Hematopoietic multipotent progenitor cell (in vitro differentiated cells): ENCODE data around the gene ZC3H12D. TPM values are rescaled to one million over a fixed set of nuclear protein-coding genes. Genes with fewer than 3 reads are reported as not detected.
A peak's percentile ranks its signal among the peaks of the same experiment; 100 is the strongest.
"Not testable (repeated sequence)": the region's sequence is repeated elsewhere in the genome, so short reads cannot be mapped to it uniquely, and the experiment has no call there.

Source experiments
- DNase-seq, 3 donors: peaks; one replicate each; pipeline ENCODE4 v3.0.0-alpha.2; 2011 to 2015; ENCODE audit warnings: low read depth in 2 of 3, low spot score in 2 of 3
- total RNA-seq: library from RNA; depleted of rRNA; stranded (reverse); fragments of >200 nt; gene quantifications from one replicate; pipeline ENCODE4 v1.2.3, GENCODE V29; 2012

Gene ZC3H12D
- total RNA-seq, 1 donor = 3.8 TPM

DNA sequence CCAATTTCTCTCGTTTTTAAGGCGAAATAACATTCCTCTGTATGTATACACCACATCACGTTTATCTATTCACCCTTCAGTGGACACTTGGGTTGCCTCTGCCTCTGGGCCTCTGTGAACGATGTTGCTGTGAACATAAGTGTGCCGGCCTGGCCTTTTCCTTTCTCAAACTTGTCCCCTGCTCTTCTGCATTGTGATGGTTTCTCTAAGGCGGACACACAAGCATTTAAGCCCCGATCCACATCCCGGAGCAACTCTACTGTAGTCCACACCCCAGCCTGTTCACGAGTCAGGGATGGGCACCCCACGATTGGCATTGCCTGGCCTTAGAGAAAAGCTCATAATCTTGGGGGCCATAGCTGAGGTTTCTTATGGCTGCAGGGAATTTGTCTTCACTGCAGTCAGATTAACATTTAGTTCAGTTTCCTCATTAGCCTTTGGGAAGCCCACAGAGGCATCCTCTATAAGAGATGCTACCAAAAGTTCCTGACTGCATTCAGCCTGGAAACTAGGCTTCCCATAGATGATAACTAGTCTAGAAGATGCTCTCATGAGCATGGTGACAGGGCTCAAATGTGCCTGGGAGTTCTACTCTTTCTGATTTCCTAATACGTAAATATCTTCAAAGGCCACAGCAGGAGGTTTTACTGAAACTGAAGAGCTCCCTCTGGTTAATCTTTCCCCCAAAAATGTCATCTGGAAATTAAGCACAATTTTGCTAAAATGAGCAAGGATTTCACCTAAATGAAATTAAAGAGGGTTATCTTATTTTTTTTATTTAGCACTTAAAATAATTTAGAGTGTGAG lies 762 bp downstream of the ZC3H12D start:
- no peak for DNase-seq

DNA sequence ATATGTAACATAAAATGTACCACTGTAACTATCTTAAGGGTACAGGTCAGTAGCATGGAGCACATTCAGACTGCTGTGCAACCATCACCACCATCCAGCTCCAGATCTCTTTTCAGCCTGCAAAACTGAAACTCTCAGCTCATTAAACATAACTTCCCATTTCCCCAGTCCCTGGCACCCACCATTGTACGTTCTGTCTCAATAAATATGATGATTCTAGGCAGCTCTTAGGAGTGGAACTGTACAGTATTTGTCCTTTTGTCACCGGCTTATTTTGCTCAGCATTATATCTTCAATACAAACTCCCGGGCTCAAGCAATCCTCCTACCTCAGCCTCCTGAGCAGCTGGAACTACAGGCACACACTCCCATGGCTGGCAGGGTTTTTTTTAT lies 1.5 kb downstream of the ZC3H12D start:
- peak in 1 of 3 donors; percentile 26 for DNase-seq

DNA sequence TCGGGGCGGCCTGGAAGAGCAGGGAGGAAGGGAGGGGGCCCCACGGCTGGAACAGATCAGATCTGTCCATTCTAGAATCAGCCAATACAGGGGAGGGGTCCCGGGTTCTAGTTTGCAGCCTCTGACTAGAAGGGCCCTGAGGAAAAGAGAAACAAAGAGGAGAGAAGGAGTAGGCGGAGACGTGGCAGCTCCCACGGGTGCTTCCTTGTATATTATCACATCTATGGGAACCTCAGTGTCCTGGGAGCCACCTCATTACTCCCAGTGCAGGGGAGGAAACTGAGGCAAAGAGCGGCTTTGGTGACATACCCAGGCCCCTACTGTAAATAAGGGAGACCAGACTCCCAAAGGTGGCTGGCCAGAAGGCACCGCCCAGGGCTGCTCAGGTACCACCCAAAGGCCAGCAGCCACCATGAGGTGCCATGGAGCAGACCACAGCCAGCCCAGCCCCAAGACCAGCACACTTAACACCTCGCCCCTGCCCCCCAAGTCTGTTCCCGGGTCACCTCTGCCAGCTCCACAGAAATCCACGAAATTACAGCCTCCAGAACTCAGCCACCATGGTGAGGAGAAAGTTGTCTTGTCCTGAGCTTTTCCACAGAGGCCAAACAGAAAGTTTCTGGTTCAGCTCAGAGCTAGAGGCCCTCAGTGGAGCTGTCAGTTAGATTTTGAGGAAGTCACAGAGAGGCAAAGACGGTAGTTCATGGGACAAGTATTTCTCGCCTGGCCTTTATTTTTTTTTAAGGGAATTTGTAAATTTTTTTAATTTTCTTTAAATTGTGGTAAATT lies 2.1 kb downstream of the ZC3H12D start:
- peak in 2 of 3 donors; percentile 39 to 54 for DNase-seq

DNA sequence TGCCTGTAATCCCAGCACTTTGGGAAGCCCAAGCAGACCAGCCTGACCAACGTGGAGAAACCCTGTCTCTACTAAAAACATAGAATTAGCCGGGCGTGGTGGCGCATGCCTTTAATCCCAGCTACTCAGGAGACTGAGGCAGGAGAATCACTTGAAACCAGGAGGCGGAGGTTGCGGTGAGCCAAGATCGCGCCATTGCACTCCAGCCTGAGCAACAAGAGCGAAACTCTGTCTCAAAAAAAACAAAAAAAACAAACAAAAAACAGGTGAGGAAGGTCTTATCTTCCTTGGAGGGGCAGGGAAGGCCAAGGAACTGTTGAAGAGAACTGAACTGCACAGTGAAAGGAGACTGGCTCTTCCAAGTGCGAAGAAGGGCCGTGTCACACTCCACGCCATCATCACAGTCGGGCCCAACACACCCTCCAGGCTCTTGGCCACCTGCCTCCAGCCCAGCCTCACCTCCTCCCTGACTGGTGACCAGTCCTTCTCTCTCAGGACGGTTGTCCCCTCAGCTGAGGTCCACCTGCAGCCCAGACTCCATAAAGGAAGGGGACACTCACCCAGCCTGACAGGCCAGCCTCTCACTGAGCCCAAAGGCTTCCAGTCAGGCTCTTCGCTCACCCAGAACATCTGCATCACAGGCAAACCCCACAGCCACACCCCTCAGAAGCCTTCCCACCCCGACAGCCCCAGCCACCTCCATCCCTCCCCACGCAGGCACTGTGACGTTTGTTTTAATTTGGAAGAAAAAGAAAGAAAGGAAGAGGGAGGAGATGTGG lies 4.1 kb downstream of the ZC3H12D start:
- no peak for DNase-seq

DNA sequence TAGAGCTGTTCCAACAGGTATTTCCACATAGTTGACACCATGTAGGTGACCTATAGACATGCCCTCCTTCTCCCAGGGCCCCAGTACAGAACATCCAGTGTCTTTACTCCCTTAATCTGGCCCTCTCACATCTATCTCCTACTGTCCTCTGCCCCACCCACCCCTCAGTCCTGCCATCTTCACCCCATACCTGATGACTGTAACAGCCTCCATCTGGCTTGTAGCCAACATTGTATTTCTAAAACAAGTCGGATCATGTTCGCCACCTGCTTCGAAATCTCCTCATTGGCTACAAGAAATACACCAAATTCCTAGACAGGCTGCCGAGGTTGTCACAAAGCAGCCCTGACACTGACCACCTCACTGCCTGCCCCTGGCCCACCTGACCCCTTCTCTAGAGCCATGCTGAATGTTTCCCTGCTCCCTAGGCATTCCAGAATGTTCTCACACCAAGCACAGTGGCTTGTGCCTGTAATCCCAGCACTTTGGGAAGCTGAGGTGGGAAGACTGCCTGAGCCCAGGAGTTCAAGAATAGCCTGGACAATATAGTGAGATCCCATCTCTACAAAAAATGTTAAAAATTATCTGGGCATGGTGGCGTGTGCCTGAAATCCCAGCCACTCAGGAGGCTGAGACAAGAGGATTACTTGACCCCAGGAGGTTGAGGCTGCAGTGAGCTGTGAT lies 6.0 kb downstream of the ZC3H12D start:
- DNase-seq = no peak

DNA sequence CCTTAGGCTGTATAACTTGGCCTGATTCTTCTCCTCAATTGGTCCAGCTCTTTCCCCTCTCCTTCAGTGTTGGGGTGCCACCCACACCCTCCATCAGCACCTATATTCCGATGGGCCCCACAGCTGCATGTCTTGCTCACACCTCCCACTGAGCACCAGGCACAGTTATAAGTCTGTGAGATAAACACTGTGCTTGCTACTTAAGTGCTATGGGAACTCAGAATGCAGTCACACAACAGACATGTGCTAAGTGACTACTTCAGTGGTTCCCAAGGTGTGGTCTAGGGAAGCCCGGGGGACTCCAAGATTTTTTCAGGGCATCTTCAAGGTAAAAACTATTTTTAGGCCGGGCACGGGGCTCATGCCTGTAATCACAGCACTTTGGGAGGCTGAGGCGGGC lies 7.3 kb downstream of the ZC3H12D start:
- no peak for DNase-seq

DNA sequence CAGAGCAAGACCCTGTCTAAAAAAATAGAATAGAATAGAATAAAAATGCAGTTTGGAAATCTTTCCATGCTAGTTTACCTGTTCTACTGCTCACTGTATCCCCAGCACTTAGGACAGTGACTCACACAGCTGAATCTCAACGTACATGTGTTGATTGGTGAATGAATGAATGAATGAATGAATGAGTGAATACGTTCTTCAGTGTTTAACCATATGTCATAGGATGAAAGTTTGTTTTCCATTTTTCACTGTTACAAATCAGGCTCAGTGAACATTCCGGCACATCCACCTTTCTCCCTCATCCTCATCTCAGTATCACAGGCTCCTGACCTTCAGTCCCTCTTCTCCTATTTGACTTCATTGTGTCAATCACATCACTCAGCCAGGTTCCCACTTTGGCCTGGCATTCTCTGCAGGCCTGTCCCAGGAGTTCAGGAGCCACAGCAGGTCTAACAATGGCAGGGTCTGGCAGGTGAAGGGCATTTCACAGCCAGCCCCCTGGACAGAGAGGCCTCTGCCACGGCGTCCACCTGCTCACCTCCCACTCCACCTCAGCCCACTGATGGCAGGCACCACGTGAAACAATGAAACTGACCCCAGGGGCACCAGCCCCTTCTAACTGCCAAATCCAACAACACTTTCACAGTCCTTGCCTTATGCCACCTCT lies 7.9 kb downstream of the ZC3H12D start:
- DNase-seq = no peak

DNA sequence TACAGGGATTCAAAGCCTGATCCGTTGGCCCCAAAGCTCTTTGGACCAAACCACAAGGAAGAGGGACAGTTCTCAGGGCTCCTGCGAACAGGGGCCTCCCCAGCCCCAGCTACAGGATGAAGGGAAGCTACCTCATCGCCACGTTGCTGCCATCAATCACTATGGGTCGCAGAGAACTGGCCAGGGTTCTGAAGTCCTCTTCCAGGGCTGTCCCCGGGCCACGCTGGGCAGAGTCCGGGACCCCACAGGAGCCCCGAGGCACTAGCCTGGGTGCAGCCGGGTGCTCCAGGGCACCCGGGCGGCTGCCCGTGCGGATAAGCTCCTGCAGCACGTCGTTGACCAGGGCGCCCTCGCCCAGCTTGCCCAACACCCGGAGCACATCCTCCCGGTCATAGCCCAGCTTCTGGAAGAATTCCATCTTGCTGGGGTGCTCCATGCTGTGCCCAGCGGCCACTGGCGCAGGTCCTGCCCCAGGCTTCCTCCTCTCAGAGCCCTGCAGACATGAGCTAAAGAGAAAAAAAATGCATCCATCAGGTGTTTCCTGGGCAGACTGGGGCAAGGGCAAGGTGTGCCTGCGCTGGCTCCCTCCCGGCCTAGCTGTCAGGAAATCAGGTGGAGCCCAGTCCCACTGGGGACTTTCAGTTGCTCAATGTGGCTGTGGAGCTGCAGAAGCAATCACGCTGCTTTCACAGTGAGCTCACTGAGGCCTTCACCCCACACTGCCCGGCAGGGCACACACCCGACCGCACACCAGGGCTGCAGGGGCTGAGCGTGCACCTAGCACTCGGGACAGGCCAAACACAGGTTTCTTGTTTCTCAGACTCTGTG lies 10.5 kb downstream of the ZC3H12D start:
- DNase-seq = no peak

DNA sequence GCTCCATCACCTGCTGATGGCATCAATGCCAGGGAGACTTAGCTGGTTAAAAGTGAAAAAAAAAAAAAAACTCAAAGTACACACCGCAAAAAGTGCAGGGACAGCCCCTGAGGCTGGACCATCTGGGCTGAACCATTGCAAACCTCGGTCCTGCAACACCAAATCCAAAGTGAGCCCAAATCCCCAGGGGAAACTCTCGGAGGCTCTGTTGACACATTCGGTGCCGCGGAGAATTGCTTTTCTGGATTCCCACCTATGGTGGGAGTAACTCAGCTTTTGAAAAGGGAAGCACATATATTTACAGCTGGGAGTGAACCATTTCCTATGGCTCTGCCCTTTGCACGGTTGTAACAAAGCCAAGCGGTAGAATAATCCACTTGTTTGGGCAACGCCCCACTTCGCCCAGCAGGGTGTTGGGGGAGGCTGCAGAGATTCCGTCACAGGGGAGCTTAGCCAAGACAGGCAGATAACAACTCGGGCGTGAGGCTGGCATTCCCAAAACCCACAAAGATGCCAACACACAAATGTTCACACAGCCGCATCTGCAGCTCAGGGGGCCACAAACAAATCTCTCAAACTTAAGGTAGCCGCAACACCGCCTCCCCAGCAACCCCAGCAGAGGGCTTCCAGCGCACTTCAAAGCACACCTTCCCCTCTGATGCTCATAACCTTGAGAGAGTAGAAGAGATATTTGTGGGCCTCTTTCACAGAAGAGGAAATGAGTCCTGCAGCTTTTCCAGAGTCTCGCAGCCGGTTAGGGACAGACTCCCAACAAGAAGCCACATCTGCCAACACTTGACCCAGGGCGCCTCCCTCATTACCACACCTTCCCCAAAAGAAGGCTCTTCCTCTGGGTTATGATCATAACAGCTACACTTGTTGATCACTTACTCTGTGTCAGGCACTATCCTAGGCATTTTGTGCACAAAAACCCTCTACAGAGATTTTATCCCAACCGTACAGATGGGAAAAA lies 11.4 kb downstream of the ZC3H12D start:
- no peak for DNase-seq

DNA sequence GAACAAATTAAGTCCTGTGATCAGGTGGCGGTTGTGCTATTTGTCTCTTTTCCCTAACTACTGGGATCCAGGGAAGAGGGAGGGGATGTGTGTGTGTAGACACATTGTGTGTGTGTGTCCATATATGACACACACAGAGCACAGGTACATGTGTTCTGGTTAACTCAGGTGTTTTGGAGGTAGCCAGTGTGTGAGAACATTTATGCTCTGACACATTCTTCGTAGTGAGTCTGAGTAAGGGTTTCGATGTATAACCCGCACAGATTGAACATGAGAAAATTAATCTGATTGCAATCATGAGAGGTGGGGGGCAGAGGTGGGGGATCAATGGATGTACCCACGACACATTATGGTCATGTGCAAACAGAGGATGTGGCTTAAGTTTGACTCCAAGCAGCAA lies 12.6 kb downstream of the ZC3H12D start:
- DNase-seq = no peak

DNA sequence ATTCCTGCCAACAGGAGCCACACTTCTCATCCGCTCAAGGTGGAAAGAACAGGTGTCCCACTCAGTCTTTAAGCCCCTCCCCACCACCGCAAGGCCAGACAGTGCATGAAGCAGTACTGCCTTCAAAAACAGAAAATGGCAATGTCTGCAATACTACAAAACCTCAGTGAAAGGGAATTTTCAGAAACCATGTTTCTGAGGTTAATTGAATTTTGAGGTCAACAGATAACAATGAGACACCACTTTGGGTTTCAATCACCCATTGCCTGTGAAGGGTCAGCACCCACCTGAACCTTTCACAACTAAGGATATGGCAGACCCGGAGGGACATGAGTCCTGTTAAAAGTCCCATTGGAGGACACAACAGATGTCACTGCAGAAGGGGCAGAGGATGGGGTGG lies 13.0 kb downstream of the ZC3H12D start:
- no peak for DNase-seq

DNA sequence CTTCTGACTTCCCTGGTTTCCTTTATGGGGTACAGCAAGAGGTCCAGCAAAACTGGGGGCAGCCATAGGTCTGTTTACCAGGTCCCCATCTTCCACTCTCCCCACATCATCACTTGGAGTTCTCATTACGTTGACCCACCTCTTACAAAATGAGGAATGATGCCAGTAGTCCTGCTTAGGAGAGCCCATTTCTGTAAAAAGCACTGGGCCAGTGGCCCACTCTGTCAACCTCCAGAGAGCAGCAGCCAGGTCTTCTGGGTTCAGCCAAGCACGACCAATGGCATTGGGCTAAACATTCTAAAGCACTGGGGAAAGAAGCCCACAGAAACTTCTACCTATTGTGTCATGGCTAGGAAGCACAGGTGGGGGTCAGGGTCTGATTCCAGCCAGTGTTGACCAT lies 13.9 kb downstream of the ZC3H12D start:
- DNase-seq = no peak

DNA sequence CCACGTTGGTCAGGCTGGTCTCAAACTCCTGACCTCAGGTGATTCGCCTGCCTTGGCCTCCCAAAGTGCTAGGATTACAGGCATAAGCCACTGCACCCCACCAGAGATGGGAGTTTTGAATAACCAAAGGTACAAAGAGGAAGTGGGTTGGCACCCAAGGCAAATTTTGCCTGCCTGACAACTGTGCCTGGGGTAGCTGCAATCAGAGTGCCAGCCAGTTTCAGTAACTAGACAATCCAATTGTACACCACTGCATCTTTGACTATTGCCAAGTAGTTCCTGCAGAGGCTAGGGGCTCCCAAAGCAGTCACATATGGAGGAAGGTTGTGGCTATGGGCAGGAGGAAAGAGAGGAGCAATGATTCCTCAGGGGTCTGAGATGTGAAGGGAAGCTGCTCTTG lies 16.6 kb downstream of the ZC3H12D start:
- DNase-seq = no peak

DNA sequence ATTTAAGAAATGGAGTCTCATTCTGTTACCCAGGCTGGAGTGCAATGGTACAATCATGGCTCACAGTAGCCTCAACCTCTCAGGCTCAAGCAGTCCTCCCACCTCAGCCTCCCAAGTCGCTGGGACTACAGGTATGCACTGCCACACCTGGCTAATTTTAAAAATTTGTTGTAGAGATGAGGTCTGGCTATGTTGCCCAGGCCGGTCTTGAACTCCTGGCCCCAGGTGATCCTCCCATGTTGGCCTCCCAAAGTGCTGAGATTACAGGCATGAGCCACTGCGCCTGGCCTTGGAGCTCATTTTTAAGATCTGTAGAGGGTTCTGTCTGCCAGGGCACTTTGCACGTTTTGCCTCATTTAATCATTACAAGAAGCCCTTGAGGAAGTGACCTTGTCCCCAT lies 17.5 kb downstream of the ZC3H12D start:
- DNase-seq = no peak

DNA sequence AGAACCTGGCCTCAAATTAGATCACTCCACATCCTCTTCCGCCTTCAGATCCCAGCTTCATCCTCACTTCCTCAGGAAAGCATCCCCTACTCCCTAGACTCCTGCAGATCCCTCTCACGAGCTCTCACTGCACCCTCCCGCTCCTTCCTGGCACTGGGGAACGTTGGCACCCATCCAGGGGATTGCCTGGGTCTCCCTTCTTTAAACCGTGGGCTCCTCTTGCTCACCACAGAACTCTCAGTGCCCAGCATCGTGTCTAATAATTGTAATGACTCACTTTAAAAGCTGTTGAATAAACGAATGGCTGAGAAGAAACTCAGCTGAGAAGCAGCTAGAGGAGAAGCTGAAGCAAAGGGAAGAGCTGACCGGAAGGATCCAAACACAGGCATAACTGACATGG lies 20.4 kb downstream of the ZC3H12D start:
- DNase-seq = no peak

DNA sequence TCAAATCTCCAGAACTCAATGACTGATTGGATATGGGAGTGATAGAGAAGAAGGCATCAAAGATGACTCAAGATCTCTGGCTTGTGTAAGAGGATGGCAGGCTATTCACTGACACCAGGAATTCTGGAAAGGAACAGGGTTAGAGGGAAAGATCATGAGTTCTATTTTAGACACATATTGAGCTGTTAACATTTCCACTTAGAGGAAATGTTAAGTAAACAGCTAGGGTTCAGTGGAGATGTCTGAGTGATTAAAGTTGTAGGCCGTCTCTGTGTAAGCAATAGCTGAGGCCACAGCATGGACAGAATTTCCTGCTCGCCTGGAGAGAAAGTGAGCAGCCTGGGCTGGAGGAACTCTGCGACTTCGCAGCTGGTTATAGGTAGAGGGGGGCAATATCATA lies 21.0 kb downstream of the ZC3H12D start:
- no peak for DNase-seq

DNA sequence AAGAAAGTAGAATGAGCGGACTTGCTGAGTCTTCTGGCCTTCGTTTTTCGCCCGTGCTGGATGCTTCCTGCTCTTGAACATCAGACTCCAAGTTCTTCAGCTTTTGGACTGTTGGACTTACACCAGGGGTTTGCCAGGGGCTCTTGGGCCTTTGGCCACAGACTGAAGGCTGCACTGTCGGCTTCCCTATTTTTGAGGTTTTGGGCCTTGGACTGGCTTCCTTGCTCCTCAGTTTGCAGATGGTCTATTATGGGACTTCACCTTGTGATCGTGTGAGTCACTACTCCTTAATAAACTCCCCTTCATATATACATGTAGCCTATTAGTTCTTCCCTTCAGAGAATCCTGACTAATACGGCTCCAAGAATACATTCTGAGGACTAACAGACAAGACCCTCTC lies 22.1 kb downstream of the ZC3H12D start:
- not testable (repeated sequence) for DNase-seq

DNA sequence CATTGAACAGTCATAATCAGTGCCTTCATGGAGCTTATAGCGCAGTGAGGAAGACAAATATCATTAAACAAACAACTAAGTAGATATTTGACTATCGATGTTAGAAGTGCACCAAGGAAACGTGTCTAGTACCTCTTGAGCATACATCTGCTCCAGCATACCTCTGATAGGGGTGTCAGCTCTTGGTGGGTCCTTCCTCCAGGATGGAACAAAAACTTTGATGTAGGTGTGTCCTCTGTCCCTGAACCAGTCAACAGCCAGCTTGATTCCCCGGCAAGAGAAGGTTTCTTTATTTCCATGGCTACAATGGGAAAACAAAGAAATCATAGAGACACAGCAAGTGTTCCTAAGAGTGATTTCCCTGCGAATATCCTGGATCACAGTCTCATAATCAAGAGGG lies 23.1 kb downstream of the ZC3H12D start:
- DNase-seq = no peak
